CD4-positive, alpha-beta T cell treated with Interleukin-17A for 4 hours (primary cell): ENCODE measurements around the gene OR5D14.

ENCODE experiments used
- DNase-seq: peaks from one replicate; pipeline ENCODE4 v3.0.0-alpha.2; 2020; ENCODE audit warnings: mixed read lengths

Gene OR5D14

GRCh38 chr11:55795256-55795655 is at the start of gene OR5D14:
OR5D14 (plus strand) TSS chr11:55795556; CDS start chr11:55795556, 0 bp downstream.
- no peak for DNase-seq

GRCh38 chr11:55773138-55773537 is 22.2 kb upstream of the OR5D14 start, which contains the start of gene OR5D13:
OR5D13 (plus strand) TSS chr11:55773438; CDS start chr11:55773438, 0 bp downstream.
- DNase-seq = no peak

- DNase-seq = no peak
Observed at GRCh38 chr11:55791606-55792005, 3.8 kb upstream of the OR5D14 start.

- DNase-seq = no peak
Observed at GRCh38 chr11:55793321-55793720, 2.0 kb upstream of the OR5D14 start.

GRCh38 chr11:55806248-55806647 is 10.9 kb downstream of the OR5D14 start:
- DNase-seq = no peak

GRCh38 chr11:55811067-55811466 is 15.7 kb downstream of the OR5D14 start, which contains the start of gene OR5L1:
OR5L1 (plus strand) TSS chr11:55811367; CDS start chr11:55811467, 100 bp downstream.
- no peak for DNase-seq

- no peak for DNase-seq
Observed at GRCh38 chr11:55819330-55819729, 24.0 kb downstream of the OR5D14 start, which contains the start of gene OR5D18. OR5D18 (plus strand) TSS chr11:55819630; CDS start chr11:55819630, 0 bp downstream.

GRCh38 chr11:55826919-55827318 is 31.6 kb downstream of the OR5D14 start, which contains the start of gene OR5L2:
OR5L2 (plus strand) TSS chr11:55827219; CDS start chr11:55827219, 0 bp downstream.
- DNase-seq = no peak

GRCh38 chr11:55838452-55838851 is 43.1 kb downstream of the OR5D14 start, which contains the start of gene OR5D16:
OR5D16 (plus strand) TSS chr11:55838752; CDS start chr11:55838752, 0 bp downstream.
- DNase-seq = no peak
